ENCODE results near the gene ACTL7A.

DNA sequence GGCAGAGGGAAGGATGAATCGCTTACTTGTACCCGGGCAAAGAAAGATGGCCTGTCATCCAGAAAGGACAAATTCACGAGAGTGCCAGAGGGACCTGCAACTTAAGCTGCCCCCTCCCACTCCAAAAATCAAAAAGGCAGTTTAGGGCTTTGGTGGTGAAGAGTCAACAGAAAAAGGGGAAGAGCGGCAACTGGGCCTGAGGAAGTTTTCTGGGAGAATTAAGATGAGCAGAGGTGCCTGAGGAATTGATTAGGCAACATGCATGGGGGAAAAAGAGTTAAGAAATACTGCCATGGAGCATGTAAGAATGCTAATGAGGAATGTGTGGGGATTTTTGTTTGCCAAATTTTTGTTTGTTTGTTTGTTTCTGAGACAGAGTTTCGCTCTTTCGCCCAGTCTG lies 4.5 kb upstream of the ACTL7A start:
- TF ChIP-seq YY1 (IDR thresholded peaks at IDR 0.05; ENCODE audit: insufficient read depth, insufficient read length) (no peak), ZNF274 (IDR thresholded peaks at IDR 0.05; ENCODE audit: low read depth, low read length) (no peak), SUZ12 (IDR thresholded peaks at IDR 0.05; ENCODE audit: extremely low read depth, insufficient read depth, insufficient read length) (no peak)
